GM23248 (cell line): ENCODE data around the gene SMO.
"Not testable (repeated sequence)": the region's sequence is repeated elsewhere in the genome, so short reads cannot be mapped to it uniquely, and the experiment has no call there.

Experiments
- EZH2 ChIP-seq: fragments of 200-600 bp; sonication (generic); IDR thresholded peaks from 2 replicates; pipeline ENCODE4 v1.6.1; 2018; ENCODE audit warnings: antibody characterized with exemption, mild to moderate bottlenecking; ENCODE audit not compliant: insufficient read depth, poor library complexity, severe bottlenecking
- EZH2phosphoT487 ChIP-seq: fragments of 200-600 bp; sonication (generic); IDR thresholded peaks from 2 replicates; pipeline ENCODE4 v1.6.1; 2018; ENCODE audit warnings: antibody characterized with exemption, moderate library complexity, mild to moderate bottlenecking, low read depth; ENCODE audit not compliant: insufficient read depth

DNA sequence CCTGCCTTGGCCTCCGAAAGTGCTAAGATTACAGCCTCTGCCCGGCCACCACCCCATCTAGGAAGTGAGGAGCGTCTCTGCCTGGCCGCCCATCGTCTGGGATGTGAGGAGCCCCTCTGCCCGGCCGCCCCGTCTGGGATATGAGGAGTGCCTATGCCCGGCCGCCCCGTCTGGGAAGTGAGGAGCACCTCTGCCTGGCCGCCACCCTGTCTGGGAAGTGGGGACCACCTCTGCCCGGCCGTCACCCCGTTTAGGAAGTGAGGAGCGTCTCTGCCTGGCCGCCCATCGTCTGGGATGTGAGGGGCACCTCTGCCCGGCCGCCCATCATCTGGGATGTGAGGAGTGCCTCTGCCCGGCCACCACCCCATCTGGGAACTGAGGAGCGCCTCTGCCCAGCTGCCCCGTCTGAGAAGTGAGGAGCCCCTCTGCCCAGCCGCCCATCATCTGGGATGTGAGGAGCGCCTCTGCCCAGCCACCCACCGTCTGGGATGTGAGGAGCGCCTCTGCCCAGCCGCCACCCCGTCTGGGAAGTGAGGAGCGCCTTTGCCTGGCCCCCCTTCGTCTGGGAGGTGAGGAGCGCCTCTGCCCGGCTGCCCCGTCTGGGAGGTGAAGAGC is 27.8 kb downstream of the SMO start:
- not testable (repeated sequence) for TF ChIP-seq EZH2, EZH2phosphoT487
